ENCODE results near the gene UPF2.
A peak's percentile ranks its signal among the peaks of the same experiment; 100 is the strongest.

The UPF2 gene

DNA sequence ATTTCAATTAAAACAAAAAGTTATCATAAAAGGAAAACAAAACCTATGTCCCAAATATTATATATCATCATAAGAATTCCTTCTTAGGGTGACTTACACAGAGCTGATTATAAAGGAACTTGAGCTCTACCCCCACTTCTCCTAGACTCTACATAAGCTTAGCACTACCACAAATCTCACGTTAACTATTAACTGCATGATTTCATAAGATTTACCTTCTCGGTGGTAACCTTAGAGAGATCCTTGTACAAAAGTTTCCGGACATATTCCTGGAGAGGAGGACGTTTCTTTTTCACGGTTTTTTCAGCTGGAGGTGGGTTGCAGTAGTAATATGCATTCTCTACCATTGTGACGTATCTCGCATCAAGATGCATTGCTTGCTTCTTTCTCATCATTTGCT lies 83.7 kb downstream of the UPF2 start:
- DNase-seq: no peak

DNA sequence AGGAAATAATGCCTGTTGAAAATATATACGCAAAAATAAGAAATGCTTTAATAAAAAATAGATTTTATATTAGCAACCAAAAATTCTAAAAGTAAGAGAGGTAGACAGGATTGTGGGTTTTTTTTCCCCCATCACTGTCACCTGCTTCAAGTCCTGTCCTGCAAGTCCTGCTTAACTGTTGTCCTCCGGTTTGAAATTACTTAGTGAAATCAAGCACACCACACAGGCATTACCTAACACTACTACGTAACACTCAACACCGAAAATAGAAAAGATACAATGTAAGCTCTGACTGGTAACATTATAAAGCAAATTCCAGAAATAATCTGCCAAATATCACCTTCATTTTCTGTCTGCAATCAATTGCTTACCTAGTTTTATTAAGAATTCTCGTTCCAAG lies 90.9 kb downstream of the UPF2 start:
- DNase-seq: no peak

DNA sequence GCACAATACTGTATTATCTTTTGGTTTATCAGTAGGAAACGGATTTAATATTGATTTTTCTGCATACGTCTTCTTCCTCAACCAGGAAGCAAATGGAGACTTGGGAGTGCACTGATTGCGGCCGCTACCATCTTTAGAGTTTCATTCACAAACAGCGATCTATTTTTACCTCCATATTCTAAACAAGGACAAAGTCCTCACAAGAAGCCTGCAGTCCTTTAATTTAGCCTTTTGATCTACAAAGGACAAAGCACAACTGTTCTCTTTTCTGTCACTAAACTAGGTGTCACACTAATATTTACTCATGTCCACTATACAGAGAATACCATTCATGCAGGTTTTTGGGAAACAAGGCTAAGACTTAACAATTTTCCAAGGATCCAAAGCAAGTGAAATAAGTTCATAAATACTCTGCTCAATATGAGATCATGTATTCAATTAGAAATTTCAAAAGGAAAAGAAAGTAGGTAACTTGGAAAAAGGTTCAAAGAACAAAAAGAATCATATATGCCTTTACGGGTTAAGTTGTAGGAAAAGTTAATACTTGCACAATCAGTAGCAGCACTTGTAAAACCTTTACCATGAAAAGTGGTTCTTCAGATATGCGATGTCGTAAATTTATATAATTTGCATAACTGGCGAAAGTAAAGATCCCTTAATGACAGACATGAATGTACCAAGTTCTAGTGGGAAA lies 92.1 kb downstream of the UPF2 start:
- DNase-seq: no peak

DNA sequence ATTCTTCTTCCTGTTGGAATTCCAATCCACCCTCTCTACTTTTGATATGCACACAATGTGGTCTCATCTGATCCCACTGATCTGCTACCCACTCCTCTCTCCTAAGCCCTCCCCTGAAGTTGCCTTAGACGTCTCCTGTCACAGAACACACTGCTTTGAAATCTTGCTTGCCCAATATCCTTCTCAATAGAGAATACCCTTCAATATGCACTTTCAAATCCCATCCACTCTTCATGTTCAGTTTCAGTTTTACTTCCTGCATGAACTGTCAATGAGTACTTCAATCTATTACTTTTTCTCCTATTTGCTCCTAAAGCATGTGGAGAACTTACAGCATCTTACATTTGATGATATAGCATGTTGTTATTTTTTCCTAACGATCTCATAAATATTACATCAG lies 93.5 kb downstream of the UPF2 start:
- no peak for DNase-seq

DNA sequence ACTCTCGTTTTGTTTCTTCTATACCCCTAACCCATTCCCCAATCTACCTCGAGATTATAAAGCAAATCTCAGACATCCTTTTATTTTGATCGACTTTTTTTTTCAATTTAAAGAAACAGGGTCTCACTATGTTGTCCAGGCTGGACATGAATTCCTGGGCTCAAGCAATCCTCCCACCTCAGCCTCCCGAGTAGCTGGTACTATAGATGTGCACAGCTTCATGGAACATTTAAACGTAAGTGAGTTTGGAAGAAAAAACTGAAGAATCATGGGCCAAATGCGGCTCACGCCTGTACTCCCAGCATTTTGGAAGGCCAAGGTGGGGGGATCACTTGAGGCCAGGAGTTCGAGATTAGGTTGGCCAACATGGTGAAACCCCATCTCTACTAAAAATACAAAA lies 96.0 kb downstream of the UPF2 start:
- DNase-seq: no peak

DNA sequence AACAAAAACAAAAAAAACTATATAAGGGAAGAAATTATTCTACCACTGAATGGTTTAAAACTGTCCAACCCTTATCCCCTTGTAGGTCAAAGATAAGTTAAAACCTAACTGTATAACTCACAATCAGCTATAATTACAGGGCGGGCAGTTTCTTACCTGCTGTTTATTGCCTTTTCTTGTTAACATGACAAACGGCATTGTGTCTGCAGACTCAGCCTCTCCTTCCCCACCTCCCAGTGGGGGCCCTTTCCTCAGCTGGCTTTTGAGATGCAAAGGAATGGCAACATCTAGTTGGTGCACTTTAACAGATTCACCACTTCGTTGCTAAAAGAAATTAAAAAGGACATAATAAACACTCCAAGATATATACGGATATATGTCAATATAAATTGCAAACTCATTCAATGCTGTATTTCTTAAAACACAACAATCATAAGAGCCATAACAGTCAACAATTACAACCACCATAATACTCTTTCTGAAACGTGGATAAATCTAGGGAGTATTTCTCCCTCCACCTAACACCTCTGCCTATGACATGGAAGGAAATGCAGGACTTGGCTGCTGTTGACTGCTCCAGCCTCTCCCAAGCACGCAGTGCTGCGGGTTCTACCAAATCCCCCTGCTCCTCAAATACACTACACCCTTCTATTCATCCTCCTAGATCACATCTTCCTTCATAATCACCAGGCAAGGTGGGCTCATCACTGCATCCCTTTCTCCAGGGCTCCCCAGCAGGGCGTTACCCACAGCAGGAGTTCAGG lies 106.0 kb downstream of the UPF2 start:
- no peak for DNase-seq

DNA sequence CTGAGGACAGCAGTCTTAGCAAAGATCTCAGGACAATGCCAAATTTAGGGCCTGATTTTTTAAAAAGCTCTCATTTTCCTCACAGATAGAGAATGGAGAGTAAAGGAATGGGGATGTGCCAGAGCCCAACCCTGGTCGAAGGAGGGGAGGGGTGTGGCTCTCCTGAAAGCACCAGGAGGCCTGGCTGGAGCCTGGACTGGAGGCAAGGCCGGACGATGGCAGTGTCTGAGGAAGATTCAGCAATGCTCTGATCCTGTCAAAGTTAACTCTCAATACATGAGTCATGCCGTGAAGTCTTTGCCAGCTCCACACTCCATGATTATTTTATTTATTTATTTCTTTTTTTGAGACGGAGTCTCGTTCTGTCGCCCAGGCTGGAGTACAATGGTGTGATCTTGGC lies 108.3 kb downstream of the UPF2 start:
- no peak for DNase-seq

DNA sequence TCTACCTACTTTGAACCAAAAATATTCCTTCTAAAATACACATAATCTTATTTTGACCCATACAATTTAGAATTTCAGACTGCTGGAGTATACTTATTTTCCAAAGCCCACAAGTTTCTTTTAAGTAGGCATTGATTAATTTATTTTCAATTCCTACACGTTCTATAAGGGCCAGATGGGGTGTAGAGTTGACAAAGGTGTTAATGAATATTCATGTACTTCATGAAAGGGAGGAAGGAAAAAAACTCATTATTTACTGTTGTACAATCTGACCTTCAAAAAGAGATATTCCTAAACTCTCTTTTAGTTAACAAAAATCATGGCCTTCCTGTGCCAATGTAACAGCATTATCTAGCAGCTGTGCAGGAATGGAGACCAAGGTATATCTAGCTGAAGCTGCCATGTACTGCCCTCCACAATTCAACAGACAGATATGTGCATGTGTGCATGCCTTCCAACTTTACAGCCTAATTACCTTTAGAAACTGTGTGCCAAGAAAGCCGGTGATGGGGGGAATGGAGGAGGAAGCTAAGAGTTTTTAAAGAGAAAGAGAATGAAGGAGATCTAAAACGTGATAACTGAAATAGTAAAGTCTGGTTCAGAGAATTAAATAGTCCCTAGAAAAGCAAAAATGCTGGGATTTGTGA lies 108.9 kb downstream of the UPF2 start:
- no peak for DNase-seq

- DNase-seq: no peak
Observed at GRCh38 chr10:11931038-11931437, 111.6 kb downstream of the UPF2 start.

DNA sequence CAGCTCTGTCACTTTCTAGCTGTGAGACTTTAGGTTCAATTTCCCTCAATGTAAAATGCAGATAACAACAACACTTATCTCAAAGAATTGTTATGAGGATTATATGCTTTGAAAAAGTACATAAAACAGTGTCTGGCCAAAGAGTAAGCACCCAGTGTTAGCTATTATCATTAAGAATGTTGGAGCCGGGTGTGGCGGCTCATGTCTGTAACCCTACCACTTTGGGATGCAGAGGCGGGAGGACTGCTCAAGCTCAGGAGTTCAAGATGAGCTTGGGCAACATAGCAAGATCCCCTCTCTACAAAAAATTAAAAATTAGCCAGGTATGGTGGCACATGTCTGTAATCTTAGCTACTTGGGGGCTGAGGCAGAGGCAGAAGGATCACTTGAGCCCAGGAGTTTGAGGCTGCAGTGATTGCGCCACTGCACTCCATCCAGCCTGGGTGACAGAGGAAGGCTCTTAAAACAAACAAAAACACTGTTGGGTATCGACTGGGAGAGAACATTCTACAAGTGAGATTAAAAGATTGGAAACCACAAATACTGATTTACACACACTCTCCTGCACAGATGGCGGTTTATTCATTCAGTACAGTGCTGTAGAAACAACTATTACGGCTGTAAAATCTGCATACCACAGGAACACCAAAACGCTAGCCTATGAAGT lies 112.2 kb downstream of the UPF2 start:
- no peak for DNase-seq

- DNase-seq: no peak
Observed at GRCh38 chr10:11927746-11928145, 114.9 kb downstream of the UPF2 start.

DNA sequence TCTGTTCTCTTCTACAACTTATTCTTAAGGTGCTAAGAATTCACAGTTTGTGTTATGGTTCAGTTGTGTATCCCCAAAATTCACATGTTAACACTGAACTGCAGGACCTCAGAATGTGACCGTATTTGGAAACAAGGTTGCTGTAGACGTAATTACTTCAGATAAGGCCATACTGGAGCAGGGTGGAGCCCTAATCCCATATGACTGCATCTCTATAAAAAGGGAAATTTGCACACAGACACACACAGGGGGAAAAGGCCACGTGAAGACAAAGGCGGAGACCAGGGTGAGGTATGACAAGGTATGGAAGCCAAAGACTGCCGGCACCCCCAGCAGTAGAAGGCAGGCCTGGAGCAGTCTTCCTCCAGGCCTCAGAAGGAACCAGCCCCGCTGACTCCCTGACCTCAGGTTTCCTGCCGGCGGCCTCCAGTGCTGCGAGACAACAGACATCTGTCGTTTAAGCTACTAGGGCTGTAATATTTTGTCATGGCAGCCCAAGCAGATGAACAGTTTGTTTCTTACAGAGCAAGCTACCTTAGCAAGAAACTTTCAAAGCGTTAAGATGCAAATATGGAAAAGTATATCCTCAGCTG lies 120.7 kb downstream of the UPF2 start:
- DNase-seq: peak; percentile 15

GRCh38 chr10:11919271-11919670 lies 123.3 kb downstream of the UPF2 start:
- DNase-seq: no peak

GRCh38 chr10:11918384-11918783 lies 124.2 kb downstream of the UPF2 start:
- no peak for DNase-seq

DNA sequence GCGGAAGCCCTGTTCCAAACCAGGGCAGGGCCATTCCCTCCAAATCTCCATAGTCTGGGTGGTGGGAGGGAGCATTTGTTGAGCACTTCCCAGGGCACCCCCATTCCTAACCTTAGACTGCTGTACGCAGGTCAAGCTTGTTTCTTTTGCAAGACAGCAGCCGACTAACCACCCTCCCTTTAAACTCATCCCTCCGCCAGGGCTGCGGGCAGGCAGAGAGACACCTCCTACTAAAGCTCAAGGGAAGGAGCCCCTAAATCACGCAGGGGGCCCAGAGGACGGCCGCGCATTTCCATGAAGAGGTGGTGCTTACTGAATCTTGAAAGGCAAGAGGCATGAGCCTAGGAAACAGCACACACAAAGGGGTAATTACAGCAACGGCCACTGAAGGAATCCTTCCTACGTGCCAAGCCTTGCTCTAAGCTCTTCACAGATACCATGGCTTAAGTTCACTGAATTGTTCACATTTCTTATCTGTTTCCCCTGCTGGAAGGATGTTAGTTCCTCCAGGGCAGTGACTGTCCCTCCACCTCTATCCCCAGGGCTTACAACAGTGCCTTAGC lies 129.4 kb downstream of the UPF2 start:
- DNase-seq: peak; percentile 41

GRCh38 chr10:11910102-11910501 lies 132.5 kb downstream of the UPF2 start:
- DNase-seq: no peak

DNA sequence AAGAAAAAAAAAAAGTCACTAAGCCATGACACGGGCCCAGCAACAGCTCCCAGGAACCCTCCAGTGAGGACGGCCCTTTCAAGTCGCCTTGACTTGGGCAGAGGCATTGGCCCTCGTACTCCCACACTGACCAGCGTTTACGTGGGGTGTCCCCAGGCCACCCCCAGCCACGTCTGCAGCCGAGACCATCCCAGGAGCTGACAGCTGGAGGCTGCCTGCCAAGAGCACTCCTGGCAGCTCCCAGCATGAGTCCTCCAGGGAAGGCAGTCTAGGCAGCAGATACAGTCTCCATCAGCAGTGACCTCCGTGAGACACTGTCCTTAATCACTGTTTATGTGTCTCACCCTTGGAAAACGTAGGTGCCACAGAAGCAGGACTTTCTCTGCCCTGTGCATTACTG lies 133.0 kb downstream of the UPF2 start:
- DNase-seq: no peak

GRCh38 chr10:11908991-11909390 lies 133.6 kb downstream of the UPF2 start:
- DNase-seq: no peak

GRCh38 chr10:11908536-11908935 lies 134.1 kb downstream of the UPF2 start:
- no peak for DNase-seq

DNA sequence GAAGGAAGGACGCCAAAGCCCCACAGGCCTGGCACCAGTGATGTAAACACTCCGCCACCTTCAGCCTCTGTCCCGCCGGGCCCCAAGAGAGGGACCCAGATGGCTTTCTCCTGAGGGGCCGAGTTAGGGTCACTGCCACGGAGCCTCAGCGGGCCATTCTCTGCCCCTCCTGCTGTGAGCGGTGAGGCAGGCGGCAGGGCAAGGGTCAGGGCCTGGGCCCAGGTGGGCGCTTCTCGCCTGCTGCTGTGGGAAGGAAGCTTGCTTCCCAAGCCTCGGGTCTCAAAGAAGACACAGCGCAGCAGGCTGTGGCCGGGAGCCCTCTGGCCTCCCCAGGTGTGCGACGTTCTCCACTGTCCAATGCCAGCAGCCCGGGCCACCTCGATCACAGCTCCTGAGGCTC lies 134.7 kb downstream of the UPF2 start:
- no peak for DNase-seq

DNA sequence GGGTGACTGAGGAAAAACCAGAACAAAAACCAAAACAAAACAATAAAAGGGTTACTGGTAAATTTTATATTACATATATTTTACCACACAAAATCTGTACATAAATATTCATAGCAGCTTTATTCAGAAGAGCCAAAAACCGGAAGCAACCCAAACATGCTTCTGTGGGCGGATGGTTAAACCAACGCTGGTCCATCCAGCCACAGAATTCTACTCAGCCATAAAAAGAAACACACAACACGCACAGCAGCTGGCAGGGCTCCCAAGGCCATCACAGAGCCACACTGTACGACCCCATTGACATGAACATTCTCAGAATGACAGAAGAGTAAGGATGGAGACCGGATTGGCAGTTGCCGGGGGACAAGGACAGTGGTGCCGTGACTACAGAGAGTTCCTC lies 135.9 kb downstream of the UPF2 start:
- DNase-seq: no peak

GRCh38 chr10:11902646-11903045 lies 140.0 kb downstream of the UPF2 start:
- DNase-seq: no peak
